NCI-H1092 (cell line): ENCODE measurements around the gene KLHL40.

Source experiments
- DNase-seq: peaks from one replicate; lab custom pipeline; 2025; lab: John Stamatoyannopoulos, UW

Gene KLHL40

DNA sequence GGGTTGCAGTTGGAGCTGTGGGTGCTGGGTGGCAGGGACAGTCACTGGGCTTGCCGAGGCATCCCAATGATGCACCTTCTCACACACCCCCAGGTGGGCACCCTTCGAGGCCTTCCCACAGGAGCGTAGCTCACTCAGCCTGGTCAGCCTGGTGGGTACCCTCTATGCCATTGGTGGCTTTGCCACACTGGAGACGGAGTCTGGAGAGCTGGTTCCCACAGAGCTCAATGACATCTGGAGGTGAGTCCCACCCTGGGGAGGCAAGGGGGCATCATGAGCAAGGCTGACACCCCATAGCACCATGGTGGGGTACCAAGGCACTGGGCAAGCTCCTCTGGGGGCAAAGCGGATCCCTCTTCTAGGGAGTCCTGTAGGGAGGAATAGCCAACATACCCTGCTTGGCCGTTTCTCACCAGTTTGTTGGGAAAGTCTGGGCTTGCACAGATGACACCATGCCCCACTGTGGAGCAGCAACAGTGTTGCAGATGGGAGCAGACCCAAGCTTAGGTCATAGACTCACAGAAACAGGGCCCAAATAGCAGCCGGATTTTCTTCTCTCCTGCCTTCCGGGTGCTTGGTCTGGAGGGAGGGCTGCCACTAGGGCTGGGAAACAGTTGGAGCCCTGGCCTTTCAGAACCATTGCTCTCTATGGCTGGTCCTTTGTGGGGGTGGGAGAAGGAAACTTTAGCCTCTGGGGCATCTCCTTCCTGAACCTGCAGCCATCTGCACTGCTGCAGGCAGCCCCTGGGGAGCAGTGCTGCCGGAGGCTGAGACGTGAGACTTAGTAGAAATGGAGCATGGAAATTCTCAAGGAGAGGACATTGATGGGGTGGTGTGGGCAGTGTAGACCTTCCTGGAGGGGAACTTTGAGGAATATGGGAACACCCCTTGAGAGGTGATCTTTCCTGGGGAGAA, 5.7 kb downstream of the KLHL40 start:
- no peak for DNase-seq

DNA sequence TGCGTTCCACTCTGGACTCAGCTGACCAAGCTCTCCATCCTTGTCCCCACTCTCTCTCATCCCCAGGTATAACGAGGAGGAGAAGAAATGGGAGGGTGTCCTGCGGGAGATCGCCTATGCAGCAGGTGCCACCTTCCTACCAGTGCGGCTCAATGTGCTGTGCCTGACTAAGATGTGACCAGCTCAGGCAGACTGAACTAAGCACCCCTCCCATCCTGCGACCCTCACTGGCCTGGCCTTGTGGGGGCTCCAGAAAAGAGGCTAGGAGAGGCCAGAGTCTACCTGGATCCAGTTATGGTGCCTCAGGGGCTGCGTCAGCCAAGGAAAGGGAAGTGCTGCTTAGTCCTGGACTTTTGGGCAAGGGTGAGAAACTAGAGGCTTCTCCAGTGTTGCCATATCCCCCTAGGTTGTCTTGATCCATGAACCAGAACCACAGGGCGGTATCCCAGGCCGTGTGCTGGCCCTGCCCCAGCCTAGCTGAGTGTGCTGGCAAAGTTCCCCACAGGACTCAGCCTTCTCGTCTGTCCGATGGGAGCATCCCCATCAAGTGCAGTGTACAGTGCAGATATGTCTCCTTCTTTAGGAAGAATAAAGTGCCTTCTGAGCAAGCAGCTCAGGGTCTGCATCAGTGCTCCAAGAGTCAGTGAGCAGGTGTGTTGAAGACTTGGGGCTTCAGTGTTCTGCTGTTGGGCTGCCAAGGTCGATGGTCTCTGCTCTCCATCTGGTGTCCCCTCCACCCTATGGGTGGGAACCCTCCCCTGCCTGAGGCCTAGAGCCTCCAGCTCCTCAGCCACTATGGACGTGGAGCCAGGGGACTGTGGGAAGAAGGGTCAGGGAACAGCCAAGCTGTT, 6.7 kb downstream of the KLHL40 start:
- DNase-seq: no peak

DNA sequence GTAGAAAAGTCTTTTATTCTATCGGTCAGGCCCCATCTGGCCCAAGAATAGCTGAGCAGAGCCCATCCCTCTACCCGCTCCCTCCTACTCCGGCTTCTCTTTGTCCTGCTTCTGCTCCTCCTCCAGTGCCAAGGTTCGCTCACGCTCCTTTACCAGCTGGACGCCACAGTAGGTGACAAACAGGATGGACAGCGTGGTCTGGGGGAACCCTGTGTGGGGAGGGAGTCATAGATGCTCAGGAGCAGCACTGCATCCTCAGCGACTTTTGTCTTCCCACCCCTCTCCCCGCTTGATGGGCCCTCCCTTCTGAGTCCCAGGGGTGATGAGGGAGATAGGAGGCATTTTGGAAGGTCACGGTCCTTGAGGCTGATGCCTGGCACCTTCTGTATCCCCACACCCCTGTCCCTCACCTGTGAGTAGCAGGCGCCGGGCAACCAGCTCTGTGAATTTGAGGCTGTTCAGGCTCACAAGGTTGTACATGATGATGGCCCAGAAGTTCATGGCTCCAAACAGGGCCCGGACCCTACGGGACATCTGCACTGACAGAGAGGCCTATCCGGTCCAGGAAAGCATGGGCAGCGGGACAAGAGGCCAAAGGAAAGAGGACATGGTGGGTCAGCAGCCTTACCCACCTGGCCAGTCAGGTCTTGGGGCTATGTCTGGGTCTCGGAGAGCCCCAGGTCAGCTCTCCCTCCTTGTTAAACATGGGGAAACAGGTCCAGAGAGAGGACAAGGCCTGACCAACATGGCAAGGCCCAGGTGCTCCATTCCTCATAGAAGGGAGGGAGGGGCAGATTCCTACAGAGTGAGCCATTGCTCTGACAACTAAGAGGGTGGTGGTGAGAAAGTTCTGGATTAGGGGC, 7.6 kb downstream of the KLHL40 start:
- no peak for DNase-seq

DNA sequence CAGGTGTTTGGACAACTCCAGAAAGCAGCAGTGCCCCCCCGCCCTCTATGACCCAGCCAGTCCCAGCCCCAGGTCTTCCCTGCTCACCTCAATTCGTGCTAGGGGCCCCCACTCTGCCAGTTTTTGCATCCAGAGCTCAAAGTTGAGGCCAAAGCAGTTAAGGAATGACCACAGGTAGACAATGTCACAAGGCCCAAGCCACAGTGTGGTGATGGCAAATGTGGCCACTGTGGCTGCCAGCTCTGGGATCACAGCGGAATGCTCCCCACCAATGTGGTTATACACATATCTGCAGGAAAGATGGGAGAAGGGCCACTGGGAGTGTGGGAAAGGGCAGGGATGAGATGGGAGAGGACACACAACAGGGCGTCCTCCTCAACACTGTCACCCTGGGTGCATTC, 8.2 kb downstream of the KLHL40 start:
- no peak for DNase-seq

DNA sequence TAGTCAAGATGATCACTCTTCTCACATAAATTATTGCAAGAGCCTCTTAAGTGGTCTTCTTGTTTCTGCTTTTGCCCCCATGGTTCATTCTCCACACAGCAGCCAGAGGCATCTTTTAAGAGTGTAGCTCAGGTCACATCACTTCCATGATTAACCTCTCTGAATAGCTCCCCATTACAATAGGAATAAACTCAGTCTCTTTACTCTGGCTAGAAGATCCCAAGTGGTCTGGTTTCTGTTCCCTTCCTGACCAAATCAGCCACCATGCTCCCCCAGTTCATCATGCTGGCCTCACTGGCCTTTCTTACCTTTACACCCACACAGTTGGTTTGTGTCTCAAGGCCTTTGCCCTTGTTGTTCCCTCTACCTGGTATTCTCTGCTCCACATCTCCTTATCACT, 9.0 kb downstream of the KLHL40 start:
- DNase-seq: no peak

DNA sequence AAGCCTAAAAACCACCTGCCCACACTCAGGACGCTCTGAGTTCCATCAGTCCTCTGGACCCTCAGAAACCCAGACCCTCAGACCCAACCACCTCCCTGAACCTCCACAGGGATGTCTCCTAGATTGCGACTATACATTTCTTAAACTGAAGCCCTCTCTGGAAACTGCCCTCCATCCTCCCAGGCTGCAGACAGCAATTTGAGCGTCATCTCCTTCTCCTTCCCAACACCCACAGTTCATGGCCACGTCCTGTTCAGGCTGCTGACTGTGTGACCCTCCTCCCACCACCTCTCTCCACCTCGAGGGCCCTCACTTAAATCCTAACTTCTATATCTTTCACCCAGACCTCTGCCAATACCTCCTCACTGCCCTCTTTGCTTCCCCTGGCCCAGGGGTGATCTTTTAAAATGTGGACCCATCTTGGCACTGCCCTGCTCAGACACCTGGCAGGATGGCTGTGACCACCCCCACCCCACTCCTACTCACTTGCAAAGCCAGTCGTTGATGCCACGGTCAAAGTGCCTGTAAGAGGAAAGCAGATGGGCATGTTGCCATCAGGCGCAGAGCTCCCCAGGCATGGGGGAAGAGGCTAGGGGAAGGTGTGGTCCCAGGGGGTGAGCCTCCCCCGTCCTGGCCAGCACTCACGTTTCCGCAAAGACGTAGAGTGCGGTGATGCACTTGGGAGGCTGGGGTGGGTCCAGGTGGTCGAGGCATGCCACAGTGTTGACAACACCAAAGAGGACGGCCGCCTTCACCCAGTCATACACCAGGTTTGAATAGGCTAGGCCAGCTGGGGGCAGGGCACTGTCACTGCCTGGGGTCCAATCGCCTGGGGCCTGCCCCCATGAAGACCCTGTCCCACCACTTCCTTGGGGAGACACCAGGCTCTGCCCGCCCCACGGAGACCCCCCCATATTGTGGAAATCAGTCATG, 11.3 kb downstream of the KLHL40 start:
- DNase-seq: no peak

DNA sequence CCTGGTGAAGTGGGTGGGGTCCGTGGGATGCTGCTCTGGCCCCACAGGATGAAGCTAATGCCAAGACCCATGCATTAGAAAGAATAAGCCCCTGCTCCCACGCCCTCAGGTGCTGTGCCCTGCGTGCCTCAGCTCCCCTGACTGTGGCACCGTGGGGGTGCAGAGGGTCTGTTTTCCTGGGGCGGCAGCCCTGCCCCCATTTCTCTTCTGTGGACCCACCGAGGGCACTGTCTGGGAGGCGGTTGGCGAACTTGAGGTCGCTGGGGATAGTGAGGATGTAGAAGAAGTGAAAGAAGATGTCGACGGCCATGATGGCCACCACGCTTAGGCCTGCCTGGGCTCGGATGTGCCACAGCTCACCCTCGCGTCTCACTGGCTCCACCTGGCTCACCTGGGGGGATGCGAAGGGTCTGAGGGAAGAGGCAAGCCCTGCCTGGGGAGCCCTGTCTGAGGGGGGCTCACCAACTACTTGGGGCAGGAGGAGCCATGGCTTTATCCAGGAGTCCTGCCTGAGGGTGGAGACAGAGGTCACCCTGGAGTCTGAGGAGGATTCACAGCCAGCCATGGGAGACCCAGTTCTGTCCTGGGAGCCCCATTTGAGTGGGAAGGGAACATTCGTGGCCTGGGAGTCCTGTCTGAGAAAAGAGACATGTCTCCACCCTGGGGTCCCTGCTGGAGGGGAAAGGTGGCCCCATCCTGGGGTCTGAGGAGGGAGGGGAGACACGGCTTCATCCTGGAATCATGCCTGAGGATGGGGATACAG, 12.1 kb downstream of the KLHL40 start:
- no peak for DNase-seq

DNA sequence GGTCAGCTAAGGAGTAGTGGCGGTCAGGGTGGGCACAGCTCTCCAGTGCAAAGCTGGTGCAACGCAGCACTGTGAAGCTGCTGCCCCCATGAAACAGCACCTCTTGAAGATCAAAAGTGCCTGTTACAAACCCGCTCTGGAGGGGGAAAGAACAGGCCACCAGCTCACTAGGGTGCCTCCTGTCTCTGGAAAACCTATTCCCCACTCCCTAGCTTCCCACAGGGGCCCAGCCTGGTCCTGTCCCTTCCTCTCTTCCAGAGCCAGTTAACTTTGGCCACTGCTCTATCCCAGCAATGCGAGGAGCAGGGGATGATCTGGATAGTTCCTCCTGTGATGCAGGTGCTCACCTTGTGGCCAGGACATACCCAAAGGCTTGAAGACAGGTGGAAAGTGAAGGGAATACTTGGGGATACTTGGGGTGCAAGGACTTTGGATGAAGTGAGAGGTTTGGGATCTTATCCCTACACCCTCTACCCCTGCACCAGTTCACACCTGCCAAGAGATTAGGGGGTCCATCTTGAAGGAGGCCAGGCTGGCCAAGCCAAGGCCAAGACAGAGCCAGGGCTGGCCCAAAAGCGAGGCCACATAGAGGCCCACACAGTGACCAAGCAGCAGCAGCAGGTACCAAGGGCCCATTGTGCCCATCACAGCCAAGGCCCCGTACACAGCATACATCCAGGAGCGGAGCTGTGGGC, 13.0 kb downstream of the KLHL40 start:
- DNase-seq: no peak

DNA sequence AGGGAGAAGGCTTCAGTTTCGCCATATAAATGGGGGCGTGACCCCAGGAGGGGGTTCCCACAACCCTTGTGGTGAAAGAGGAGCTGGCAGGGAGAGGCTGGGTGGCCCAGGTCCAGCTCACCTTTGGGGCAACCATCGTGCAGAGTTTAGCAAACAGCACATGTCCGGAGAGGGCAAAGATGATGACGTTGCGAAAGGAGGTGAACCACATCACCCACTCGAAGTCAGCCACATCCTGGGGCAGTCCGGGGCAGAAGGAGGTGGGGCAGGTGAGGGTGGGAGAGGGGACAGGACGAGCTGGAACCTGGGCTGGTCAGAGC, 13.5 kb downstream of the KLHL40 start:
- DNase-seq: no peak

DNA sequence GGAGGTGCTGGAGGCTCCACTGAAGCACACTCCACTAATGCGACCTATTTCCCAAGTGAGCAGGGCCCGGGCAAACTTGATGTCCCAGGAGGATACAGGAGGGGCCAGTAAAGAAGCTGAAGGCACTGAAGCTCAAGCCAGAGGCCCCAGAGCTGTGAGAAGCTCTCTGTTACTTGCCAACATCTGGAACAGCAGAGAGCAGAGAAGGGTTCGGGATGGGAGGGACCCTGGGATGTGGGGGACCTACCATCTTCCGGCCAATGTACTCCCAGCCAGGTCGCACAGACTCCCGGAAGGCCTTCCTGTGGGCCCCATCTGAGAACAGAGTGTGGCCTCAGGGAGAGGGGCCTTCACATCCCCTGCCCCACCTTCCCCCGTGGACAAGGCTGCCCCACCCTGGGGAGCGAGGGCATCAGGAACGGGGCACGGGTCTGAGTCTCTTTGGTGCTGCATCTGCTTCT, 14.2 kb downstream of the KLHL40 start:
- no peak for DNase-seq

DNA sequence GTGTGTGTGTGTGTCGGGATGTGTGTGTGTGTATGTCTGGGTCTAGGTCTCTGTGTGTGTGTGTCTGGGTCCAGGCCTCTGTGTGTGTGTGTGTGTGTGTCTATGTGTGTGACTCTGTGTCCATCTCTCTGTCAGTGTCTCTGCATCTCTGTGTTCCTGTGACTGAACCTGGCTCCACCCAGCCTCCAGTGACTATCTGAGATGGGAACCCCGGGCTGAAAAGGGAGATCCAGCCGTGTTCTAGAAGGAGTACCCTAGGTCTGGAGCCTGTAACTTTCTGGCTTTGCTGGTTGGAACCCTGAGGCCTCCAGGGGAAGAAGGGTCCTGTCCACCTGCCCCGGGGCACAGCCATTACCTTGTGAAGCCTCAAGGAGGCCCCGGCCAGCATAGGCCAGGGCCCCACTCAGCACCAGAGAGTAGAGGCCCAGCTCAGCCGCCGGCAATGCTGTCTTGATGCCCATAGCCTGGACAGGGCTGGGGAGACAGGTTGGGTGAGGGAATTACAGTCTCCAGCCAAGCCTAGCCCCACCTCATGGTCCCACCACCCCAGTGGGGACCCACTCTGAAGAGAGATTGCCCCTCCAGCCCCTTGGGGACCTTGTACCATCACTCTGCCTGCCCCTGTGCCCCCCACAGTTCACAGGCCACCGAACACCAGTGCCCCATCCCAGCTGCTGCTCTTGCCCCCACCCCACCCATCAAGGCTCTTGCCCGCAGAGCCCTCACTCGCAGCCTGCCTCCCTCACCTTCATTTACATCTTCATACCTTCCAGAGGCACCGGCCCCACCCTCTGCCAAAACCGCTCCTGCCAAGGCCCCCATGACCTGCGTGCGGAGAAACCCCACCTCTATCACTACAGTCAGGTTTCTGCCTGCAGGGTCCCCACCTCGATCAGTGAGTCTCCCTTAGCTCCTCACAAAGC, 15.3 kb downstream of the KLHL40 start:
- no peak for DNase-seq

DNA sequence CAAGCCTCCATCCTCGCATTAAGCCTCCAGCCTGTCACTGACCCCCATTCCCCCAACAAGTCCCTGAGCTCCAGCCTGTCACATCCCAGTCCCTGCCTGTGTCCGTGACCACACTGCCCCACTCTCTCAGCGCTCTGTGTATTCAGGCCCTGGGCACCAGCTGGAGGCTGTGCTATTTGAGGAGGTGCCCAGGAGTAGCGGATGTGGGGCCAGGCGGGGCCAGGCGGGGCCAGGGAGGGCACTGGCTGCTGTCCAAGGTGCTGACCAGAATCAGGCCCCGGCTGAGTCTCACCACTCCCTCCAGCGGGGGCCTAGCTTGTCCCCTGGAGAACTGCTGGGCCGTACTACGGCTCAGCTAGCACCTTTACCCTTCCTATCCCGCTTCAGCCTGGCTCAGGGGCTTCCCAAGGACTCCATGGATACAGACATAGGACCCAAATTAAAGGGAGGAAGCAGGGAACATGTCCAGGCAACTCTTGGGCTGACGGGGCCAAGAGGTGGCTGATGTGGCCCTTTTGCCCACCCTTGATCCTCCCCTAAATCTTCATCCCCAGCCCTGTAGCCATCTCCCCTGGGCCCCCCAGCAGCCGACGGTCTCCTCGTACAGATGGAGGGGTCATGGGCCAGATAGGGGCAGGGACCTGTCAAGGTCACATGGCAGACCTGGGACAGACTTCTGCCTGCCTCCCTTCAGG, 16.2 kb downstream of the KLHL40 start:
- DNase-seq: no peak

DNA sequence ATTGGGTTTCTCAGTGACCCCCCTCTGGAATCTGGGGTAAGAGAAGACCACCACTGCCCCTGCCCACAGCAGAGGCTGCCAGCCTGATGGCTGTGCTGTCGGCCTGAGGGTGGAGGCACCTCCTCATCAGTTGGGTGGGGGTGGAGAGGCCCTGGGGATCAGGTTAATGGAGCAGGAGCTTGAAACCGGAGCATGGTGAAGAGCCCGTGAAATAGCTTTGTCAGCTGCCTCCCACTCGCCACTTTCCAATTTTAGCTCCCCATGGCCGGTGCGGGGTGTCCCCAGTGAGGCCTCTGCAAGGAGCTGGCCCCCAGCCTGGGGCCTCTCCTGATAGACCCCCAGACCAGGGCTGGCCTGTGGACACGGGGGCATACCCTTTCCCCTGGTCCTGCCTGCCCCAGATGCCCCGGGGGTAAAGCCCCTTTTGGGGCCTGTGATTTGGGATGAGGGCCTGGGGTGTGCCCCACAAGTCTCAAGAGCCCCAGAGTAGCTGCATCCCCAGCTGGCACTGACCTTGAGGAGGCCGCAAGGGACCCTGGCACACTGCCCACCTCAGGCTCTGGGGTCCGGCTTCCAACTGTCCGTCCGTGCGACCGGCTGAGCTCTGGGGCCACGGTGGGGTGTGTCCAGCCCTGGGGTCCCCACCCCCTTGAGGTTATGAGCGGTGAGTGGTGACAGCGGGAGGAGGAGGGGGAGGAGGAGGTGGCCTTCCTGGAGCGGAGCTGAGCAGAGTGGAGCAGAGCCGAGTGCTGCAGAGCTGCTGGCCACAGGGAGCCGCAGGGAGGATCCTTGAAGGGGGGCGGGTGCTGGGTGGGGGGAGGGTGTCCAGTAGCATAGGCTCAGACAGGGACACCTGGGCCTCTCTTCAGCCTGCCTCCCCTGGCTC, 17.0 kb downstream of the KLHL40 start, which contains the start of gene HHATL:
Gene HHATL (minus strand): TSS at position 733 of the 886 bp plus-strand sequence. CDS start 1,972 bp downstream, outside the sequence.
- no peak for DNase-seq

DNA sequence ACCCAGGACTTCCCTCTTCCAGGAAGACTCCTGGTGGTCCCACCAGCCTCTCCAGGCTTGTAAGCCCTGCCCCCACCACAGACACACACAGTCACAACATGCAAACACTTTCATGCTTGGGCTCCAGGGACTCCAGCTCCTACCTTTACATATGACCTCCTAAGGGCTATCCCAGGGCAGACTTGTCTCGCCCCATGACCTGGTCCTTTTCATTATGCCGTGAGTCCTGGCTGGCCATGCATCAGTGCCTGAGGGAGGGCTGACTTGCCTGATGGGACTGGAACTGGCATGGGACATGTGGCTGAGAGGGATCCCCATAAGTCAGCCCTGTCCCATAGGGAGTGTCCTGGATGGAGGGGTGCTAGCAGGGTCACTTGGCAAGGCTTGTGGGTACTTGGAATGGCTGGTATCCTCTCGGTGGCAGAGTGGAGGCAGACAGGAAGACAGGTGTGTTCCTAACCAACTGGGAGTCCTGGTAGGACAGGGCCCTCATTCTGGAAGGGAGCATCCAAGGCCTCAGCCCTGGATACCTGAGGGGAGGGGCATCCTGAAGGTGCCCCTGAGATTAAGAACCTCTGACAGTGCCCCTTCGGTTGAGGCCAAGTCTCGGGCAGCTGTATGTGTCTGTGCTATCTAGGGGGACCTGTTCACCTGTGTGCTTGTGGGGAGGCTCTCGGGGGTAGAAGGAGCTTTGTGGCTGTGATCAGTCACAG, 17.8 kb downstream of the KLHL40 start:
- DNase-seq: no peak

DNA sequence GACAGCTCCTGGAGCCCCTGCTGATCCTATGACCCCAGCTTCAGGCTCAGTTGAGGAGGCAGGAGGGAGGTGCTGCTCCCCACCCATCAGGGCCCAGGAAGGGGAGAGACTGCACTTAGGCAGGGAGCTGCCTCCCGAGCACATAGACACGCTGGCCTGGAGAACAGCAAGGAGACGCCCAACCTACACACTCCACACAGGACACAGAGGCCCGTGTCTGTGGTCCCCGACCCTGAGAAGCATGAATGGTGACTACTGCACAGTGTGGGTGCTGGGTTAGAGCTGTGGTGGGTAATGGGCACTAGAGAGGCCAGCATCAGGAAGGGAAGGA, 18.3 kb downstream of the KLHL40 start:
- no peak for DNase-seq

DNA sequence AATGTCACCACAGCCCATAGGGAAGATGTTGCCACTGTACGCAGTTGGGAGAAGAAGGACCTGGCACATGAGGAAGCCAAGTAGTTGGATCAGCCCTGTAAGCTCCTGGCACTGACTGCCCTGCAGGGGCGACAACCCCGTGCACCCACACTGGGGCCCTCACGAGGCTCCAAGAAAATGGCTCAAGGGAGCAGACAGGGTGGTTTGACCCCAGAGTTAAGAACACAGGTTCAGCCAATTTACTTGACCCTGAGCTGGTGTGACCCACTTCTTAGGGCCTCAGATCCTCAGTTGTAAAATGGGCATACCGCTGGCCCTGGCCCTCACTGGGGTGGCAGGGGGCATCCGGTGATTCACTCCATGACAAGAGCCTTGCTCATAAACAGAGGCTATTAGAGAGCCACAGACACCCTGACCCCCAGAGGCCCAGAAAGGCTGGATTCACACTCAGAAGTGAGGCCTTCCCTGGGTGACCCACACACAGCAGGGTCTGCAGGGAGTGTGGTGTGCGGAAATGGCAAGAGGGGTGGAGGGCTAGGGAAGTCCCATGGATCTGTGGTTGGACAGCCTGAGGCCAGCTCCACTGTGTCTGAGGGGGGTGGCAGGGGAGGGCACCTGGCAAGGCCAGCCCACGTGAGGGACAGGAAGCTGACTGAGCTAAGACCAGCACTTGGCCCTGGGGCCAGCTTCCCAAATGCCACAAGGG, 19.0 kb downstream of the KLHL40 start:
- DNase-seq: no peak
